Testis (tissue), 3 donors: Measurements from ENCODE around the gene FUNDC2. TPM values are rescaled to one million over a fixed set of nuclear protein-coding genes. Genes with fewer than 3 reads are reported as not detected.

Experiments
- DNase-seq: peaks from one replicate; pipeline ENCODE4 v3.0.0-alpha.2; 2019
- H3K27ac ChIP-seq, 2 donors: fragments of 200-600 bp; sonication (generic); one replicate each; pipeline ENCODE4 v1.5.1; 2019
- H3K27me3 ChIP-seq: fragments of 200-600 bp; sonication (generic); one replicate; pipeline ENCODE4 v1.5.1; 2019
- H3K36me3 ChIP-seq: fragments of 200-600 bp; sonication (generic); one replicate; pipeline ENCODE4 v1.5.1; 2017; ENCODE audit warnings: low read depth; ENCODE audit errors: missing control alignments
- H3K4me1 ChIP-seq: fragments of 200-600 bp; sonication (generic); one replicate; pipeline ENCODE4 v1.5.1; 2019
- H3K4me3 ChIP-seq, 2 donors: fragments of 200-600 bp; sonication (generic); one replicate each; pipeline ENCODE4 v1.5.1; 2017 to 2019
- H3K9me3 ChIP-seq: fragments of 200-600 bp; sonication (generic); one replicate; pipeline ENCODE4 v1.5.1; 2017
- CTCF ChIP-seq, 3 experiments: fragments of 450-650 bp in 2 of 3; fragments of 200-600 bp in 1 of 3; sonication (generic) in 1 of 3; IDR thresholded peaks; one replicate each; pipeline ENCODE4 v1.5.1; 2016 to 2019; ENCODE audit warnings: antibody characterized with exemption in 3 of 3, mild to moderate bottlenecking in 2 of 3, moderate library complexity in 1 of 3
- POLR2A ChIP-seq: fragments of 450-650 bp; IDR thresholded peaks from one replicate; pipeline ENCODE4 v1.6.1; 2017; ENCODE audit warnings: antibody characterized with exemption, mild to moderate bottlenecking, moderate library complexity
- WGBS, 2 donors: methylation state at CpG; one replicate each; pipeline ENCODE4 v1.1.5; 2018; 5-methylcytosine and 5-hydroxymethylcytosine counted together
- intact Hi-C: fragments of 100-400 bp; cut with DNase I; formaldehyde crosslinking; loops from one replicate; pipeline ENCODE4 v1.15.1; 2023; ENCODE audit warnings: low total_unique reads
- polyA plus RNA-seq: library from polyadenylated mRNA; stranded (reverse); fragments of 350-450 nt; fragmentation: Illumina TruSeq; extraction: RNeasy Lipid Tissue Mini Kit (QIAGEN cat#74804); gene quantifications from one replicate; pipeline ENCODE4 v1.2.3, GENCODE V29; 2014; ENCODE audit warnings: low read depth, low replicate concordance; ENCODE audit not compliant: insufficient read depth
- total RNA-seq, 2 donors: library from RNA; depleted of rRNA; stranded (reverse); fragments of >200 nt; gene quantifications; one replicate each; pipeline ENCODE4 v1.2.3, GENCODE V29; 2016

FUNDC2 gene
- total and polyA plus RNA-seq, 3 donors from 2014 or later, result 65.0 to 104 (median 71.7) TPM

GRCh38 chrX:154986826-154987575, 39.6 kb upstream of the FUNDC2 start:
- intact Hi-C loops, result no loop called here
- Histone ChIP-seq H3K36me3 (no peaks in the 10 kb centered on the region), H3K4me1 (no peaks in the 10 kb centered on the region), H3K4me3 (no peak overlapping the region), H3K9me3 (no peaks in the 10 kb centered on the region), H3K27me3 (no peaks in the 10 kb centered on the region), H3K27ac (peak overlapping the region in 1 of 2 donors; percentile 21)
- 47 to 53% methylated on average over 3 of the region's 3 CpGs for WGBS, 2 donors
- DNase-seq, result no peak
- TF ChIP-seq CTCF (IDR thresholded peaks at IDR 0.05), result no peak
- no peak for TF ChIP-seq POLR2A

- Histone ChIP-seq H3K36me3 (no peaks in the 10 kb centered on the region), H3K4me3 (no peak overlapping the region), H3K4me1 (no peaks in the 10 kb centered on the region), H3K27me3 (no peaks in the 10 kb centered on the region), H3K9me3 (no peaks in the 10 kb centered on the region), H3K27ac (peak overlapping the region; percentile 21 to 36)
- intact Hi-C loops, result no loop called here
- TF ChIP-seq POLR2A (no peak), CTCF (IDR thresholded peaks at IDR 0.05) (no peak)
- 38 to 61% methylated on average over 3 of the region's 3 CpGs for WGBS, 2 donors
- DNase-seq, result peak; percentile 13
These were observed 38.7 kb upstream of the FUNDC2 start for GRCh38 chrX:154987940-154988339.

DNA sequence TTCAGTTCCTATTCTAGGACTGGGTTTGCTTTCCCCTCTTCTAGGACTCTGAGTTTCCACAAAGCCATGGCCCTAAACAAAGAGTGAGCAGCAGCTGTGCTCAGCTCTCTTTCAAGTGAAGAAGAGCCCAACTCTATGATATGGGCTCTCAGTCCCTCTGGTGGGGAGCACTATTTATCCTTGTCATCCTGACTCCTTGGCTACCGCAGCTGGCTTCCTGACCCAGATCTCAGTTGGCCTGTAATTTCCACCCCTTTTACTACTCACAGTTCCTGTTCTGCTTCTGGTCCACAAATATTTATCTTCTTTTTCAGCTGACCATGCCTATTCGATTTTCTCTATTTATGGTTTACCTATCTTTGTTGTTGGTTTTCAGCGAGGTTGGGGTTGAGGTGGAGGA, 37.9 kb upstream of the FUNDC2 start:
- DNase-seq, result no peak
- H3K27me3 ChIP-seq, result no peaks in the 10 kb centered on the region
- H3K27ac ChIP-seq, result peak overlapping the region; percentile 36 to 39
- H3K4me3 ChIP-seq, result no peak overlapping the region
- no peaks in the 10 kb centered on the region for H3K36me3 ChIP-seq
- no peaks in the 10 kb centered on the region for H3K9me3 ChIP-seq
- intact Hi-C loops, result no loop called here
- no peaks in the 10 kb centered on the region for H3K4me1 ChIP-seq
- TF ChIP-seq CTCF (IDR thresholded peaks at IDR 0.05) (no peak), POLR2A (no peak)
- 70 to 78% methylated on average over 3 of the region's 3 CpGs for WGBS, 2 donors

DNA sequence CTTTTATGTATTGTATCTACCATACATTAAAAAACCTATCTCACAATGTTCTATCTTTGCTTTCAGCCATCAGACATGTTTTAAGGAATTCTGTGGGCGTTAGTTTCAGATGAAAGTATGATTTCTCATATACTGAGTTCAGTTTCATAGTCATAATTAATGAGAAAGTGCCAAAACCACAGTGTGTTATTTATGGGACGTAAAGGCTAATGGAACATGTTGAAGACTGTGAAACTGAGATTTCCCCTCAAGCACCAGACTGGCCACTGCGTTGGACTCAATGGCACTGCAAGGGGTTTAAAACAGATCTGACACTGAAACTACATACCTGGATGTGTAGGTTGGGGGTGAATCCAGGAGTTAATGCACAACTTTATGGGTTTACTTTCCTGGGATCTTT, 36.1 kb upstream of the FUNDC2 start:
- H3K4me1 ChIP-seq, result no peaks in the 10 kb centered on the region
- H3K4me3 ChIP-seq, result no peak overlapping the region
- no peak for DNase-seq
- no peak overlapping the region for H3K27ac ChIP-seq
- no peaks in the 10 kb centered on the region for H3K27me3 ChIP-seq
- WGBS, 2 donors, result 91 to 100% methylated on average over 3 of the region's 3 CpGs
- intact Hi-C loops, result no loop called here
- TF ChIP-seq CTCF (IDR thresholded peaks at IDR 0.05) (no peak), POLR2A (no peak)
- H3K9me3 ChIP-seq, result no peaks in the 10 kb centered on the region
- H3K36me3 ChIP-seq, result no peaks in the 10 kb centered on the region

- no peaks in the 10 kb centered on the region for H3K36me3 ChIP-seq
- H3K4me1 ChIP-seq, result no peaks in the 10 kb centered on the region
- WGBS, 2 donors, result 41 to 71% methylated on average over 3 of the region's 3 CpGs
- no peak for DNase-seq
- no peak for TF ChIP-seq CTCF (IDR thresholded peaks at IDR 0.05)
- TF ChIP-seq POLR2A, result no peak
- H3K9me3 ChIP-seq, result no peaks in the 10 kb centered on the region
- H3K4me3 ChIP-seq, result no peak overlapping the region
- no peaks in the 10 kb centered on the region for H3K27me3 ChIP-seq
- H3K27ac ChIP-seq, result no peak overlapping the region
- intact Hi-C loops, result no loop called here
These were observed 35.6 kb upstream of the FUNDC2 start for GRCh38 chrX:154991039-154991438.
